Esophagus muscularis mucosa (tissue), 3 donors: ENCODE measurements around the gene KHDC1L.

Experiments used
- POLR2AphosphoS5 ChIP-seq, 2 donors: sonication (generic); formaldehyde crosslinking; IDR thresholded peaks; one replicate each; pipeline ENCODE4 v1.6.1; 2017; ENCODE audit warnings: antibody characterized with exemption in 2 of 2
- TF ChIP-seq, protein P1 (sequence below), 3 experiments: fragments of 200-600 bp in 2 of 3; fragments of 450-650 bp in 1 of 3; sonication (generic) in 2 of 3; IDR thresholded peaks; one replicate each; pipeline ENCODE4 v1.5.1; 2017 to 2019; ENCODE audit warnings: antibody characterized with exemption in 3 of 3, mild to moderate bottlenecking in 2 of 3, moderate library complexity in 1 of 3

- TF ChIP-seq, protein P1, sequence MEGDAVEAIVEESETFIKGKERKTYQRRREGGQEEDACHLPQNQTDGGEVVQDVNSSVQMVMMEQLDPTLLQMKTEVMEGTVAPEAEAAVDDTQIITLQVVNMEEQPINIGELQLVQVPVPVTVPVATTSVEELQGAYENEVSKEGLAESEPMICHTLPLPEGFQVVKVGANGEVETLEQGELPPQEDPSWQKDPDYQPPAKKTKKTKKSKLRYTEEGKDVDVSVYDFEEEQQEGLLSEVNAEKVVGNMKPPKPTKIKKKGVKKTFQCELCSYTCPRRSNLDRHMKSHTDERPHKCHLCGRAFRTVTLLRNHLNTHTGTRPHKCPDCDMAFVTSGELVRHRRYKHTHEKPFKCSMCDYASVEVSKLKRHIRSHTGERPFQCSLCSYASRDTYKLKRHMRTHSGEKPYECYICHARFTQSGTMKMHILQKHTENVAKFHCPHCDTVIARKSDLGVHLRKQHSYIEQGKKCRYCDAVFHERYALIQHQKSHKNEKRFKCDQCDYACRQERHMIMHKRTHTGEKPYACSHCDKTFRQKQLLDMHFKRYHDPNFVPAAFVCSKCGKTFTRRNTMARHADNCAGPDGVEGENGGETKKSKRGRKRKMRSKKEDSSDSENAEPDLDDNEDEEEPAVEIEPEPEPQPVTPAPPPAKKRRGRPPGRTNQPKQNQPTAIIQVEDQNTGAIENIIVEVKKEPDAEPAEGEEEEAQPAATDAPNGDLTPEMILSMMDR (IDR thresholded peaks at IDR 0.05), result no peak
- no peak for TF ChIP-seq POLR2AphosphoS5 (IDR thresholded peaks at IDR 0.05)
Measured at GRCh38 chr6:73234733-73235132, 9.4 kb upstream of the KHDC1L start.
